ENCODE measurements around the gene RNF152.
"Not testable (repeated sequence)": the region's sequence is repeated elsewhere in the genome, so short reads cannot be mapped to it uniquely, and the experiment has no call there.

The RNF152 gene

DNA sequence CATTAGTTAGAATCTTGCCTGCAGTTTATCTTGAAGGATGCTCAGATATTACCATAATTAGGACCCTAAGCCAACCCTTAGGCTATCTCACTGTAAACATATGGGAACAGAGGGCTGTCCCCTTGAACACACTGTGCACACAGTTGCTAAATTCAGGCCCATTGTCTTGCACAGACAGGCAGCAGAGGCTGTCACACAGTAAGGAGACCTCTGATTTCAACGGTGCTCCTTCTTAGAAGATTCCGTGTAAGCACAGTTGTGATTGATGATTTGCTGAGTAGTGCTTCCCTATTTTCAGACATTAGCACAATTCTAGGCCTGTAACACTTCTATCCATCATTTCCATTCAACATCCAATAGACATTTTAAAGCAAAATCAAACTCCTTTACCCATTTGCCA is 108.0 kb downstream of the RNF152 start:
- no peak overlapping the region for H3K4me3 ChIP-seq (ENCODE audit: low read depth, low read length)
- TF ChIP-seq, protein P1, sequence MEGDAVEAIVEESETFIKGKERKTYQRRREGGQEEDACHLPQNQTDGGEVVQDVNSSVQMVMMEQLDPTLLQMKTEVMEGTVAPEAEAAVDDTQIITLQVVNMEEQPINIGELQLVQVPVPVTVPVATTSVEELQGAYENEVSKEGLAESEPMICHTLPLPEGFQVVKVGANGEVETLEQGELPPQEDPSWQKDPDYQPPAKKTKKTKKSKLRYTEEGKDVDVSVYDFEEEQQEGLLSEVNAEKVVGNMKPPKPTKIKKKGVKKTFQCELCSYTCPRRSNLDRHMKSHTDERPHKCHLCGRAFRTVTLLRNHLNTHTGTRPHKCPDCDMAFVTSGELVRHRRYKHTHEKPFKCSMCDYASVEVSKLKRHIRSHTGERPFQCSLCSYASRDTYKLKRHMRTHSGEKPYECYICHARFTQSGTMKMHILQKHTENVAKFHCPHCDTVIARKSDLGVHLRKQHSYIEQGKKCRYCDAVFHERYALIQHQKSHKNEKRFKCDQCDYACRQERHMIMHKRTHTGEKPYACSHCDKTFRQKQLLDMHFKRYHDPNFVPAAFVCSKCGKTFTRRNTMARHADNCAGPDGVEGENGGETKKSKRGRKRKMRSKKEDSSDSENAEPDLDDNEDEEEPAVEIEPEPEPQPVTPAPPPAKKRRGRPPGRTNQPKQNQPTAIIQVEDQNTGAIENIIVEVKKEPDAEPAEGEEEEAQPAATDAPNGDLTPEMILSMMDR (IDR thresholded peaks at IDR 0.05; ENCODE audit: borderline replicate concordance, insufficient read depth, low read depth, low read length) = no peak

DNA sequence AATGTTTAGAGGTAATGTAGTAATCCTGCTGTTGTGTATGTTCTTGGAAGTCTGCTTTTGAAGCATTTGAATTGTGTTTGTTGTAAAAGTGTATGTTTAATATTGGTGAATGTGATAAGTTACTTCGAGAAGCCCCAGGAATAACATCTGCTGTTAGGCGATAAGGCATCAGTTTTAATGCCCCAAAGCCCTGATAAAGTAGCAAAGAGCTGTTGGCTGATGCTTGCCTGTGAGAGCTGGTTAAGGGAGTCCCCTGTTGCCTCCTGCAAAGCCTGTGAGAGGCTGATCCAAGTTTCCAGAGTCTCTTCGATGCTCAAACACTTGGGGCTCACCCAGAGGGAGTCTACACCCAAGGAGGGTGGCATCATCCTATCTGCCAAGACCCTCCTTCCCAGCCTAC is 110.3 kb downstream of the RNF152 start:
- H3K4me3 ChIP-seq (ENCODE audit: low read depth, low read length) = no peak overlapping the region
- TF ChIP-seq, protein P1 (IDR thresholded peaks at IDR 0.05; ENCODE audit: borderline replicate concordance, insufficient read depth, low read depth, low read length) = no peak

DNA sequence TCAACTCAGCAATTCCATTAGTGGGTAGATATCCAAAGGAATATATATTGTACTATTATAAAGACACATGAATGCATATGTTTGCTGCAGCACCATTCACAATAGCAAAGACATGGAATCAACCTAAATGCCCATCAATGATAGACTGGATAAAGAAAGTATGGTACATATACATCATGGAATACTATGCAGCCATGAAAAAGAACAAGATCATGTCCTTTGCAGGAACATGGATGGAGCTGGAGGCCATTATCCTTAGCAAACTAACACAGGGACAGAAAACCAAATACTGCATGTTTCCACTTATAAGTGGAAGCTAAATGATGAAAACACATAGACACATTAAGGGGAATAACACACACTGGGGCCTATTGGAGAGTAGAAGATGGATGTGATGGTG is 116.6 kb downstream of the RNF152 start:
- H3K4me3 ChIP-seq (ENCODE audit: low read depth, low read length) = not testable (repeated sequence)

DNA sequence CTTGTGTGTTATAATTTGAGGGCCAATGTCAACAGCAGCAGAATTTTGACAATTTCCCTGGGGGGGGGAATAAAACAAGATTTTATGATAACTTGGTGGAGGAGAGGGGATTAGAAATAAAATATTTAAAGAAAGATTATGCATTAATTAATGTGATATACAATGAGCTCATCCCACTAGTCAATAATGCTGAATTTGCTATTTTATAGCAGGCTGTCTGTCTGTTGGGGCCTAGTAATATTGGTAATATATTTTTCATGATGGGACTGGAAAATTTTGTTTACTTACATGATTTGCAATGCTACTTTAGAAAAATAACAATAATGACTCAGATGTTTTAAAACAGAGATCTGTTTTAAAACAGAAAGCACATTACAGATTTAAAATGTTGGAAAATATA is 118.0 kb downstream of the RNF152 start:
- TF ChIP-seq, protein P1 (IDR thresholded peaks at IDR 0.05; ENCODE audit: borderline replicate concordance, insufficient read depth, low read depth, low read length) = no peak
- H3K4me3 ChIP-seq (ENCODE audit: low read depth, low read length) = no peak overlapping the region

GRCh38 chr18:61772293-61772848 is 120.4 kb downstream of the RNF152 start:
- TF ChIP-seq, protein P1 (IDR thresholded peaks at IDR 0.05; ENCODE audit: borderline replicate concordance, insufficient read depth, low read depth, low read length) = no peak
- H3K4me3 ChIP-seq (ENCODE audit: low read depth, low read length) = no peak overlapping the region

DNA sequence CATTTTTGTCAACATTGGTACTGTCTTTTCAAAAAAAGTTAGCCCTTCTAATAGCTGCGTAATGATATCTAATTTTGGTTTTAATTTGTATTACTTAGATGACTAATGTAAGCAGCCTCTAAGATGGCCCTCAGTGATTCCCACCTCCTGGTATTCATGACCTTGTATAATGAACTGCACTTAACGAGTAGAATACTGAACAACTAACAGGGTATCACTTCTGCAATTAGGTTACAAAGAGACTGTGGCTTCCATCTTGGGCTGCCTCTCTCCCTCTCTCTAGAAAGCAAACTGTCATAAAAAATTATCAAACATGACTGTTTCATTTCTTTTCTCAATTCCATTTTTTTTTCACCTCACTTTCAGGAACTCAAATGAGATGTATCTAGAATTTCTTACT is 120.9 kb downstream of the RNF152 start:
- H3K4me3 ChIP-seq (ENCODE audit: low read depth, low read length) = no peak overlapping the region
- TF ChIP-seq, protein P1 (IDR thresholded peaks at IDR 0.05; ENCODE audit: borderline replicate concordance, insufficient read depth, low read depth, low read length) = no peak

- H3K4me3 ChIP-seq (ENCODE audit: low read depth, low read length) = no peak overlapping the region
- TF ChIP-seq, protein P1 (IDR thresholded peaks at IDR 0.05; ENCODE audit: borderline replicate concordance, insufficient read depth, low read depth, low read length) = no peak
Observed at GRCh38 chr18:61770279-61770678, 122.5 kb downstream of the RNF152 start.

Data from GM12875 (cell line).